ENCODE data around the gene POLDIP2. TPM values are rescaled to one million over a fixed set of nuclear protein-coding genes. Genes with fewer than 3 reads are reported as not detected.

POLDIP2 gene
- total RNA-seq, 1 experiment from 2014 or later: 82.8 TPM

DNA sequence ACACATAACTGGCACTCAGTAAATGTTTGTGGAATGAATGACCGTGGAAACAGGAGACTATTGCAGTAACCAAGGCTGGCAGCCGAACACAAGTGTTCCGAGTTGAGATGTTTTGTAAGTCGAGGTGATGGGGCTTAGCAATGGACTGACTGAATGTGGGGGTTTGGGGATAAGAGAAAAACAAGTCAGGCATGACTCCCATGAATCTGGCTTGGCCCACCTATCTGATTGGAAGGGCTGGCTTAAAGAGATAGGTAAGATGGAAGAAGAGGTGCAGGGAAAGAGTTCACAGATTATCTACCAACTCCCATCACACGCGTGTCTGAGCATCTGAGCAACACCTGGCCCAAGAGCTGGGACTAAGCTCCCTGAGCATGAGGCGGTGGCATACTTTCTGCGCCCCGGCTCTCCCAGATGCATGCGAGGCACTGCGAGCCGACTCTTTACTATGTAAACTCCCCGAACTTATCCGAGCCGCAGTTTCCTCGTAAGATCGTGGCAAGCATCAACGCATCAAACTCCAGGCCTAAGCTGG lies 22.6 kb downstream of the POLDIP2 start:
- no peak overlapping the region for H2AFZ ChIP-seq (ENCODE audit: low read length)
- no CpG with 5 or more reads among the region's 18 CpGs for WGBS (ENCODE audit: extremely low coverage, insufficient read length, low lambda C conversion rate)
- no peak overlapping the region for H4K8ac ChIP-seq (replicated peaks; ENCODE audit: insufficient read length, low read depth, low read length)
- no peaks in the 10 kb centered on the region; the same call in 1 of the 2 replicates for H3K79me2 ChIP-seq (ENCODE audit: insufficient read depth, low read length)
- H3K18ac ChIP-seq (ENCODE audit: insufficient read length, low read depth, low read length): peak overlapping the region; percentile 72
- no peak overlapping the region for H3K56ac ChIP-seq (ENCODE audit: insufficient read length, low read depth, low read length)
- no peaks in the 10 kb centered on the region for H3K27me3 ChIP-seq (ENCODE audit: insufficient read depth, low read length)
- no peaks in the 10 kb centered on the region; a peak in 1 of 5 replicates for H3K9me3 Mint-ChIP-seq
- H3K4me3 Mint-ChIP-seq: peak overlapping the region; percentile 97 to 99
- H2BK5ac ChIP-seq (ENCODE audit: insufficient read length, low read length): no peak overlapping the region
- H3K4me1 Mint-ChIP-seq: peaks cover 19 to 23% of the 10 kb centered on the region in 2 experiments
- H3K4ac ChIP-seq (ENCODE audit: low read depth, low read length): no peak overlapping the region
- DNase-seq: no peak
- H3K36me3 Mint-ChIP-seq (ENCODE audit: insufficient read depth in 1 of 3, low read depth in 3 of 3): peaks cover 0 to 6% (median 4%) of the 10 kb centered on the region in 3 experiments; a peak in 3 of 7 replicates
- peak overlapping the region in 2 of 3 experiments; percentile 12 to 61; a peak in 6 of 7 replicates for H3K27ac Mint-ChIP-seq
- H3K9ac ChIP-seq (ENCODE audit: extremely low read depth, insufficient read length, low read length): peak overlapping the region; percentile 49
- no peak overlapping the region for H3K27ac ChIP-seq (ENCODE audit: insufficient read length, low read depth, low read length)
- no peak overlapping the region for H2BK120ac ChIP-seq (ENCODE audit: low read depth, low read length, poor library complexity, severe bottlenecking)
- H3K23ac ChIP-seq (ENCODE audit: insufficient read length, low read depth, low read length): no peak overlapping the region
- peak overlapping the region; percentile 93 for H3K4me2 ChIP-seq (ENCODE audit: insufficient read depth, insufficient read length, low read length)
- peaks cover 9% of the 10 kb centered on the region; the same call in 1 of the 2 replicates for H3K4me1 ChIP-seq (ENCODE audit: insufficient read depth, low read length)
- peaks cover 13% of the 10 kb centered on the region for H3K23me2 ChIP-seq (ENCODE audit: insufficient read length, low read depth, low read length, poor library complexity, severe bottlenecking)
- TF ChIP-seq, protein P1, sequence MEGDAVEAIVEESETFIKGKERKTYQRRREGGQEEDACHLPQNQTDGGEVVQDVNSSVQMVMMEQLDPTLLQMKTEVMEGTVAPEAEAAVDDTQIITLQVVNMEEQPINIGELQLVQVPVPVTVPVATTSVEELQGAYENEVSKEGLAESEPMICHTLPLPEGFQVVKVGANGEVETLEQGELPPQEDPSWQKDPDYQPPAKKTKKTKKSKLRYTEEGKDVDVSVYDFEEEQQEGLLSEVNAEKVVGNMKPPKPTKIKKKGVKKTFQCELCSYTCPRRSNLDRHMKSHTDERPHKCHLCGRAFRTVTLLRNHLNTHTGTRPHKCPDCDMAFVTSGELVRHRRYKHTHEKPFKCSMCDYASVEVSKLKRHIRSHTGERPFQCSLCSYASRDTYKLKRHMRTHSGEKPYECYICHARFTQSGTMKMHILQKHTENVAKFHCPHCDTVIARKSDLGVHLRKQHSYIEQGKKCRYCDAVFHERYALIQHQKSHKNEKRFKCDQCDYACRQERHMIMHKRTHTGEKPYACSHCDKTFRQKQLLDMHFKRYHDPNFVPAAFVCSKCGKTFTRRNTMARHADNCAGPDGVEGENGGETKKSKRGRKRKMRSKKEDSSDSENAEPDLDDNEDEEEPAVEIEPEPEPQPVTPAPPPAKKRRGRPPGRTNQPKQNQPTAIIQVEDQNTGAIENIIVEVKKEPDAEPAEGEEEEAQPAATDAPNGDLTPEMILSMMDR (conservative IDR thresholded peaks at IDR 0.05): no peak
- no peaks in the 10 kb centered on the region for H3K9me3 ChIP-seq (ENCODE audit: control insufficient read depth, low read depth, low read length)
- no peak overlapping the region for H2AK5ac ChIP-seq (ENCODE audit: insufficient read length, low read length)
- no peak overlapping the region for H4K5ac ChIP-seq (ENCODE audit: insufficient read length, low read depth, low read length)
- peak overlapping the region; percentile 60 for H3K14ac ChIP-seq (ENCODE audit: insufficient read depth, low read length)
- H2BK15ac ChIP-seq (ENCODE audit: low read depth, low read length): no peak overlapping the region
- no peak overlapping the region for H2BK12ac ChIP-seq (ENCODE audit: insufficient read length, low read depth, low read length)
- no peak overlapping the region for H3T11ph ChIP-seq (ENCODE audit: low read length)
- no peaks in the 10 kb centered on the region for H4K20me1 ChIP-seq (ENCODE audit: control insufficient read depth, insufficient read depth, insufficient read length)
- no peak overlapping the region for H2BK20ac ChIP-seq (ENCODE audit: low read depth, low read length, poor library complexity, severe bottlenecking)
- no peaks in the 10 kb centered on the region for H3K79me1 ChIP-seq (ENCODE audit: insufficient read depth, low read depth, low read length, poor library complexity, severe bottlenecking)
- H3K27me3 Mint-ChIP-seq (ENCODE audit: low read depth): no peaks in the 10 kb centered on the region
- no peak overlapping the region for H4K91ac ChIP-seq (ENCODE audit: insufficient read length, low read depth, low read length)
